ENCODE data around the gene PRIMA1. TPM values are rescaled to one million over a fixed set of nuclear protein-coding genes. Genes with fewer than 3 reads are reported as not detected.

PRIMA1 gene
- total RNA-seq, 1 donor from 2014 or later = not detected

DNA sequence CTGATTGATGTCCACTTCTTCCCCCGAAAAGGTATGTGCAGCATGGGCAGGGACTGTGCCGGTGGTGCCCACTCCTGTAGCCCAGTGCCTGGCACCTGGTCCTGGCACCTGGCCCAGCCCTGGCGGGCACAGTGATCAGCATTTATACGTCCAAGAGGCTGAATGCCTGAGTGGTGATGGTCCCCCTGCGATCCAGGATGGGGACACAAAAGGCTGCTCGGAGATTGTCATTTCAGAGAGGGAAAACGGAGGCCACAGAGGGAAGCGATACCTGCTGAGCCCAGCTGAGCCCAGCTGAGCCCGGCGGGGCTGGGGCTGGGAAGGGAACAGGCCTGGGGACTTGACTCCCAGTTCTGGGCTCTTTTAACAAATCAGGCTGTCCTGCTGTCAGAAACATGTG is 55.8 kb downstream of the PRIMA1 start:
- ChIA-PET POLR2A (no interaction called here), CTCF (no interaction called here)
- intact Hi-C loops (cut with micrococcal nuclease) = no loop called here
- H3K27me3 Mint-ChIP-seq = no peaks in the 10 kb centered on the region
- H3K4me3 Mint-ChIP-seq = no peak overlapping the region
- DNase-seq (no peak), ATAC-seq (ENCODE audit: low read depth) (no peak)
- H3K9me3 Mint-ChIP-seq = no peaks in the 10 kb centered on the region
- no peaks in the 10 kb centered on the region for H3K4me1 Mint-ChIP-seq
- H3K27ac Mint-ChIP-seq = no peak overlapping the region
- no peaks in the 10 kb centered on the region for H3K36me3 Mint-ChIP-seq (ENCODE audit: low read depth)
- TF ChIP-seq, protein P1, sequence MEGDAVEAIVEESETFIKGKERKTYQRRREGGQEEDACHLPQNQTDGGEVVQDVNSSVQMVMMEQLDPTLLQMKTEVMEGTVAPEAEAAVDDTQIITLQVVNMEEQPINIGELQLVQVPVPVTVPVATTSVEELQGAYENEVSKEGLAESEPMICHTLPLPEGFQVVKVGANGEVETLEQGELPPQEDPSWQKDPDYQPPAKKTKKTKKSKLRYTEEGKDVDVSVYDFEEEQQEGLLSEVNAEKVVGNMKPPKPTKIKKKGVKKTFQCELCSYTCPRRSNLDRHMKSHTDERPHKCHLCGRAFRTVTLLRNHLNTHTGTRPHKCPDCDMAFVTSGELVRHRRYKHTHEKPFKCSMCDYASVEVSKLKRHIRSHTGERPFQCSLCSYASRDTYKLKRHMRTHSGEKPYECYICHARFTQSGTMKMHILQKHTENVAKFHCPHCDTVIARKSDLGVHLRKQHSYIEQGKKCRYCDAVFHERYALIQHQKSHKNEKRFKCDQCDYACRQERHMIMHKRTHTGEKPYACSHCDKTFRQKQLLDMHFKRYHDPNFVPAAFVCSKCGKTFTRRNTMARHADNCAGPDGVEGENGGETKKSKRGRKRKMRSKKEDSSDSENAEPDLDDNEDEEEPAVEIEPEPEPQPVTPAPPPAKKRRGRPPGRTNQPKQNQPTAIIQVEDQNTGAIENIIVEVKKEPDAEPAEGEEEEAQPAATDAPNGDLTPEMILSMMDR (IDR thresholded peaks at IDR 0.05) = no peak

DNA sequence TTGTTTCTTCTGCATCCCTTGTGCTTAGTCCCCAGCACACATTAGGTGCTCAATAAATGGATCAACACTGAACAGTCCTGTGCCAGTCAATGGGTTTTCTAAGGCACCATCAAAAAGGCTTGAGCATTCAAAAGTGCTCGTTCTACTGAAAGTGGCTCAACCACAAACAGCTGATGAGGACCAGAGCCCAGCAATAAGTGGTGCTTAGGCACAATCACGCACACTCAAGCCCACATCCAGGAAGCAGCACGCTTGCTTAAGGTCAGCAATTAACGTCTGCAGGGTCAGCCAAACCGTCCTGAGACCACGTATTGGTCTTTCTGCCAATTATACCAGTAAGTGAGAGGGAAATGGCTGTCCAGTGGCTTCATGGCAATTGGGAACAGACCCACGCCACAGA is 56.5 kb downstream of the PRIMA1 start:
- Mint-ChIP-seq H3K9me3 (no peaks in the 10 kb centered on the region), H3K4me1 (no peaks in the 10 kb centered on the region), H3K27me3 (no peaks in the 10 kb centered on the region), H3K36me3 (ENCODE audit: low read depth) (no peaks in the 10 kb centered on the region), H3K4me3 (no peak overlapping the region), H3K27ac (no peak overlapping the region)
- no peak for DNase-seq
- ATAC-seq (ENCODE audit: low read depth) = no peak
- intact Hi-C loops (cut with micrococcal nuclease) = no loop called here
- TF ChIP-seq, protein P1 (IDR thresholded peaks at IDR 0.05) = no peak
- ChIA-PET CTCF (no interaction called here), POLR2A (no interaction called here)

DNA sequence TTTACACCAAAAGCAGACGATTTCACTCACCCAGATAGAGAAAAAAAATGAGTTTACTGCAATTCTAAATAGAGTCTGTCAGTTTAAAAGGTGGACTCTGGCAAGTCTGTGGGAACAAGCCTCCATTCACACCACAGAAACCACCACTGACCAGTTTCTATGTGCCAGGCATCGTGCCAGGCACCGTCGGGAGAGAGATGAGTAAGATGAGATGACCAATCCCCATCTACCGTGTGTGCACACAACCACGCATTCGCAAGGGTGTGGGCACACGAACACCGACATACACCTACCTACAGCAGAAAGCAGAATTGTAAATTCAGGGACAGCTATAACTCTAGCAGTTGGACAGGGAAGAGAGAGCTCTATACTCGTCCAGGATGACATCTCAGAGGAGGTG is 58.3 kb downstream of the PRIMA1 start:
- intact Hi-C loops (cut with micrococcal nuclease) = no loop called here
- DNase-seq (no peak), ATAC-seq (ENCODE audit: low read depth) (no peak)
- Mint-ChIP-seq H3K4me1 (no peaks in the 10 kb centered on the region), H3K36me3 (ENCODE audit: low read depth) (no peaks in the 10 kb centered on the region), H3K27me3 (no peaks in the 10 kb centered on the region), H3K4me3 (no peak overlapping the region), H3K27ac (no peak overlapping the region), H3K9me3 (no peaks in the 10 kb centered on the region)
- POLR2A ChIA-PET = no interaction called here
- TF ChIP-seq, protein P1 (IDR thresholded peaks at IDR 0.05) = no peak
- CTCF ChIA-PET = no interaction called here

DNA sequence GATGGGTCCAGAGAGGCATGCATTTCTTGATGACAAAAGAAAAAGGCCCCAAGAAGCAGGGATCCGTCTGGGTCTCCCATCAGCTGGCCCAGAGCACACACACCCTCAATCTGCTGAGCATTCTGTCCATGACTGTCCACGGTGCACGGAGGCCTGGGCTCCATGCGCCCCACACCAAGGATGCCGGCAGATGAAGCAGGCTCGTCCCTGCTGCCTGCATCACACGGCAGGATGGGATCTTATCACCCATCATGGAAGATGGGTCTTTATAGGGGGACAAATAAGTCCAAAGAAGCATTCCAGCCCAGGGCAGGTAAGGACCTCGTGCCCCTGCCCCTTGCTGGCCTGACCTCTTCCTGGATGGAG is 59.7 kb downstream of the PRIMA1 start:
- intact Hi-C loops (cut with micrococcal nuclease) = no loop called here
- DNase-seq (no peak), ATAC-seq (ENCODE audit: low read depth) (no peak)
- Mint-ChIP-seq H3K27ac (no peak overlapping the region), H3K27me3 (no peaks in the 10 kb centered on the region), H3K4me3 (no peak overlapping the region), H3K9me3 (no peaks in the 10 kb centered on the region), H3K36me3 (ENCODE audit: low read depth) (no peaks in the 10 kb centered on the region), H3K4me1 (no peaks in the 10 kb centered on the region)
- TF ChIP-seq, protein P1 (IDR thresholded peaks at IDR 0.05) = no peak
- CTCF ChIA-PET = no interaction called here
- POLR2A ChIA-PET = no interaction called here

DNA sequence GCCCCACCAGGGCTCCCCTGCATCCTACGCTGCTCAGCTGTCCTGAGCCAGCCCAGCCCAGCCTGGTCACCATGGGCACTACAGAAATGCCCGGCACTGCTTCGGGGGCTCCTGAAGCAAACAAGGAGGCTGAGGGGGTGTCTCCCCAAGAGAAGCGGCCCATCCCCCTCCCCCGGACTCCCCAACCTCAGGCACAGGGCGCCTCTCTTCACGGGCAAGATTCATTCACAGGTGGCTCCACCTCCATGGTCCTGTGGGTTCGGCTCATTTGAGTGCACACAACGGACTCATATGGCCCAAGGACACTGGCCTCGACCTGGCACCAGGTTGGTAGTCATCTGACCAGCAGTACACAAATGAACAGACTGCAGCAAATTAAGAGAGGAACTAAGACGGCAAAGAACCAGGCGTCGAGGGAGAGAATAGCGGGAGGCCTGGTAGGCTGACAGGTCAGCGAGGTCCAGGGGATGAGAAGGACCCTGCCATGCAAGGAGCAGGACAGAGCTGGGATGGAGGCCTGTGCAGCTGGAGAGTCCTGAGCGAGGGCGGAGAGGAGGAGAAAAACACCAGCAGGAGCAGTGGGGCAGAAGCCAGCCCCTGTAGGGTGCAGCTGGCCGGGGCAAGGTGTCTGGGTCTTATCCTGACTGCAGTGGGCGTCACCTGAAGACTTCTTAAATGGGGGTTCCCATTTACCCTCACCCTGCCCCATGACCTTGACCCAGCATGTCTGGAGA is 60.2 kb downstream of the PRIMA1 start:
- ATAC-seq (ENCODE audit: low read depth) (no peak), DNase-seq (no peak)
- intact Hi-C loops (cut with micrococcal nuclease) = no loop called here
- TF ChIP-seq, protein P1 (IDR thresholded peaks at IDR 0.05) = no peak
- Mint-ChIP-seq H3K9me3 (no peaks in the 10 kb centered on the region), H3K27me3 (no peaks in the 10 kb centered on the region), H3K27ac (no peak overlapping the region), H3K4me1 (no peaks in the 10 kb centered on the region), H3K4me3 (no peak overlapping the region), H3K36me3 (ENCODE audit: low read depth) (no peaks in the 10 kb centered on the region)
- ChIA-PET CTCF (no interaction called here), POLR2A (no interaction called here)
